CD14-positive monocyte (primary cell): ENCODE data around the gene FHIT. TPM values are rescaled to one million over a fixed set of nuclear protein-coding genes. Genes with fewer than 3 reads are reported as not detected.

Source experiments
- DNase-seq, 3 donors: peaks; one replicate each; pipeline ENCODE4 v3.0.0-alpha.2; 2011 to 2022
- H2AFZ ChIP-seq: 2 replicates; pipeline ENCODE4 v1.6.0; 2012; ENCODE audit warnings: mild to moderate bottlenecking, low read depth, low read length, inconsistent platforms; ENCODE audit not compliant: insufficient read depth, poor library complexity, severe bottlenecking
- H3K27ac ChIP-seq, 2 donors: 1 replicate in 1 of 2; 2 replicates in 1 of 2; pipeline ENCODE4 v1.5.1; 2012 to 2013; ENCODE audit warnings: low read length in 2 of 2, control low read depth in 1 of 2, inconsistent platforms in 1 of 2, low read depth in 1 of 2, mild to moderate bottlenecking in 1 of 2
- H3K27me3 ChIP-seq, 2 donors: one replicate each; pipeline versions ENCODE4 v1.6.0 to v1.6.1; 2011 to 2013; ENCODE audit warnings: low read length in 2 of 2; ENCODE audit not compliant: control insufficient read depth in 2 of 2, insufficient read depth in 2 of 2
- H3K36me3 ChIP-seq, 2 donors: replicated peaks in 1 of 2; 1 replicate in 1 of 2; 2 replicates in 1 of 2; pipeline versions ENCODE4 v1.5.1 to v1.6.1; 2012 to 2013; ENCODE audit warnings: low read length in 2 of 2, control low read depth in 1 of 2, inconsistent platforms in 1 of 2, mild to moderate bottlenecking in 1 of 2; ENCODE audit not compliant: insufficient read depth in 2 of 2, control insufficient read depth in 1 of 2
- H3K4me1 ChIP-seq, 2 donors: 1 replicate in 1 of 2; 2 replicates in 1 of 2; pipeline versions ENCODE4 v1.5.1 to v1.6.1; 2012 to 2013; ENCODE audit warnings: low read length in 2 of 2, control low read depth in 1 of 2, inconsistent platforms in 1 of 2, mild to moderate bottlenecking in 1 of 2, moderate library complexity in 1 of 2; ENCODE audit not compliant: insufficient read depth in 2 of 2, control insufficient read depth in 1 of 2
- H3K4me2 ChIP-seq: replicated peaks from 2 replicates; pipeline ENCODE3; 2012; ENCODE audit warnings: low read length, moderate library complexity, mild to moderate bottlenecking; ENCODE audit not compliant: poor library complexity, severe bottlenecking; ENCODE audit errors: extremely low read depth
- H3K4me3 ChIP-seq, 3 experiments: fragments of 200-600 bp in 1 of 3; sonication (generic) in 1 of 3; replicated peaks in 1 of 3; 1 replicate in 2 of 3; 2 replicates in 1 of 3; pipeline ENCODE4 v1.5.1; 2011 to 2013; ENCODE audit warnings: low read length in 3 of 3, mild to moderate bottlenecking in 3 of 3, control low read depth in 2 of 3, low read depth in 2 of 3, inconsistent platforms in 1 of 3, moderate library complexity in 1 of 3
- H3K79me2 ChIP-seq: 2 replicates; pipeline ENCODE4 v1.6.0; 2012; ENCODE audit warnings: mild to moderate bottlenecking, control low read depth, inconsistent platforms, low read length, moderate library complexity; ENCODE audit not compliant: insufficient read depth
- H3K9ac ChIP-seq: 2 replicates; pipeline ENCODE4 v1.6.0; 2017; ENCODE audit warnings: low read length, mild to moderate bottlenecking; ENCODE audit not compliant: insufficient read depth, poor library complexity, severe bottlenecking
- H3K9me3 ChIP-seq, 2 donors: replicated peaks in 1 of 2; 1 replicate in 1 of 2; 2 replicates in 1 of 2; pipeline versions ENCODE4 v1.5.1 to v1.6.1; 2012 to 2013; ENCODE audit warnings: low read length in 2 of 2, control low read depth in 1 of 2; ENCODE audit not compliant: control insufficient read depth in 1 of 2, insufficient read depth in 1 of 2
- H4K20me1 ChIP-seq: 2 replicates; pipeline ENCODE4 v1.6.0; 2012; ENCODE audit warnings: mild to moderate bottlenecking, low read length, control low read depth, moderate library complexity; ENCODE audit not compliant: insufficient read depth
- H3K27ac Mint-ChIP-seq, 7 donors: one replicate each; pipeline ENCODE4 v1.8.0; 2020; ENCODE audit warnings: mild to moderate bottlenecking in 7 of 7, mixed read lengths in 7 of 7, moderate library complexity in 6 of 7, inconsistent platforms in 2 of 7
- H3K27me3 Mint-ChIP-seq, 3 donors: one replicate each; pipeline ENCODE4 v1.8.0; 2021 to 2022; ENCODE audit warnings: low read depth in 3 of 3, mild to moderate bottlenecking in 3 of 3, mixed read lengths in 3 of 3, moderate library complexity in 3 of 3, inconsistent platforms in 1 of 3
- H3K36me3 Mint-ChIP-seq, 2 donors: one replicate each; pipeline ENCODE4 v1.8.0; 2020; ENCODE audit warnings: mixed read lengths in 2 of 2, inconsistent platforms in 1 of 2, mild to moderate bottlenecking in 1 of 2
- H3K4me1 Mint-ChIP-seq: one replicate; pipeline ENCODE4 v1.8.0; 2020; ENCODE audit warnings: mild to moderate bottlenecking, mixed read lengths
- H3K4me3 Mint-ChIP-seq, 2 donors: one replicate each; pipeline ENCODE4 v1.8.0; 2020; ENCODE audit warnings: mild to moderate bottlenecking in 2 of 2, mixed read lengths in 2 of 2, moderate library complexity in 1 of 2
- H3K9me3 Mint-ChIP-seq, 7 donors: one replicate each; pipeline ENCODE4 v1.8.0; 2020 to 2022; ENCODE audit warnings: mixed read lengths in 7 of 7, mild to moderate bottlenecking in 6 of 7, moderate library complexity in 6 of 7, inconsistent platforms in 2 of 7
- CTCF ChIP-seq: fragments of 200-600 bp; IDR thresholded peaks from one replicate; pipeline ENCODE4 v1.8.0; 2022; ENCODE audit warnings: antibody characterized with exemption, mild to moderate bottlenecking
- WGBS: methylation state at CpG from one replicate; pipeline ENCODE4 v1.1.5; 2013; ENCODE audit warnings: missing lambda C conversion rate; ENCODE audit not compliant: insufficient coverage; 5-methylcytosine and 5-hydroxymethylcytosine counted together
- intact Hi-C, 2 donors: fragments of 100-400 bp; cut with micrococcal nuclease; formaldehyde crosslinking; loops; one replicate each; pipeline versions ENCODE4 v1.15.0 to v1.15.1; 2023
- polyA plus RNA-seq, 3 donors: library from polyadenylated mRNA; depleted of rRNA in 1 of 3; unstranded in 2 of 3; stranded (reverse) in 1 of 3; fragments of 300-500 nt in 2 of 3; fragments of >200 nt in 1 of 3; fragmentation: Illumina TruSeq in 2 of 3; gene quantifications; 1 replicate in 2 of 3; 2 replicates in 1 of 3; pipeline ENCODE4 v1.2.3, GENCODE V29; 2012 to 2021

FHIT gene
- polyA plus RNA-seq, 3 donors, result 1.7 to 3.4 (median 3.2) TPM

GRCh38 chr3:60603860-60604259 is 647.4 kb downstream of the FHIT start:
- Mint-ChIP-seq H3K4me1 (peaks cover 7% of the 10 kb centered on the region), H3K4me3 (no peak overlapping the region), H3K27ac (no peak overlapping the region), H3K9me3 (peaks cover 0 to 2% (median 0%) of the 10 kb centered on the region in 7 donors), H3K36me3 (no peaks in the 10 kb centered on the region), H3K27me3 (no peaks in the 10 kb centered on the region)
- Histone ChIP-seq H2AFZ (no peak overlapping the region), H3K4me3 (no peak overlapping the region), H3K79me2 (no peaks in the 10 kb centered on the region), H3K4me1 (no peaks in the 10 kb centered on the region), H3K9ac (no peak overlapping the region), H3K4me2 (no peak overlapping the region), H3K27me3 (no peaks in the 10 kb centered on the region), H3K9me3 (no peaks in the 10 kb centered on the region), H3K27ac (no peak overlapping the region), H3K36me3 (no peaks in the 10 kb centered on the region), H4K20me1 (no peaks in the 10 kb centered on the region)
- TF ChIP-seq CTCF, result no peak
- intact Hi-C loops, result no loop called here
- DNase-seq, result no peak
- WGBS, result 80% methylated on average over 1 of the region's 3 CpGs

GRCh38 chr3:60600848-60601247 is 650.4 kb downstream of the FHIT start:
- H3K27ac Mint-ChIP-seq, result no peak overlapping the region
- no peak overlapping the region for H3K4me3 ChIP-seq
- H3K27me3 Mint-ChIP-seq, result no peaks in the 10 kb centered on the region
- H3K4me3 Mint-ChIP-seq, result no peak overlapping the region
- no peaks in the 10 kb centered on the region for H4K20me1 ChIP-seq
- no peaks in the 10 kb centered on the region for H3K27me3 ChIP-seq
- H3K36me3 Mint-ChIP-seq, result no peaks in the 10 kb centered on the region
- no peak overlapping the region for H2AFZ ChIP-seq
- H3K9me3 ChIP-seq, result no peaks in the 10 kb centered on the region
- H3K79me2 ChIP-seq, result no peaks in the 10 kb centered on the region
- H3K4me1 ChIP-seq, result no peaks in the 10 kb centered on the region
- 100% methylated on average over 1 of the region's 4 CpGs for WGBS
- intact Hi-C loops, result no loop called here
- no peaks in the 10 kb centered on the region for H3K36me3 ChIP-seq
- H3K4me2 ChIP-seq, result no peak overlapping the region
- no peak for DNase-seq
- H3K9ac ChIP-seq, result no peak overlapping the region
- no peak overlapping the region for H3K27ac ChIP-seq
- H3K4me1 Mint-ChIP-seq, result peaks cover 7% of the 10 kb centered on the region
- H3K9me3 Mint-ChIP-seq, result no peaks in the 10 kb centered on the region
- TF ChIP-seq CTCF, result no peak
